ENCODE results near the gene THAP4.
A peak's percentile ranks its signal among the peaks of the same experiment; 100 is the strongest.

The THAP4 gene

GRCh38 chr2:241636182-241637017 is 558 bp downstream of the THAP4 start:
- Histone ChIP-seq H3K4me1 (ENCODE audit: insufficient read depth, insufficient read length) (peaks cover 5% of the 10 kb centered on the region), H3K4me3 (ENCODE audit: insufficient read length, low read depth) (peak overlapping the region; percentile 93), H3K9me3 (ENCODE audit: insufficient read depth, low read length) (peaks cover 13% of the 10 kb centered on the region), H3K9ac (ENCODE audit: insufficient read length, low read depth) (peak overlapping the region; percentile 98), H3K36me3 (ENCODE audit: insufficient read depth, insufficient read length, low read length) (peaks cover 58% of the 10 kb centered on the region), H3K27me3 (ENCODE audit: insufficient read depth, insufficient read length) (no peaks in the 10 kb centered on the region)
- DNase-seq (ENCODE audit: low read depth, low spot score) = no peak
- no peak for TF ChIP-seq SUZ12 (IDR thresholded peaks at IDR 0.05; ENCODE audit: extremely low read depth, insufficient read depth, insufficient read length)
- no peak for TF ChIP-seq ZNF274 (IDR thresholded peaks at IDR 0.05; ENCODE audit: low read depth, low read length)
- TF ChIP-seq YY1 (IDR thresholded peaks at IDR 0.05; ENCODE audit: insufficient read depth, insufficient read length) = no peak

DNA sequence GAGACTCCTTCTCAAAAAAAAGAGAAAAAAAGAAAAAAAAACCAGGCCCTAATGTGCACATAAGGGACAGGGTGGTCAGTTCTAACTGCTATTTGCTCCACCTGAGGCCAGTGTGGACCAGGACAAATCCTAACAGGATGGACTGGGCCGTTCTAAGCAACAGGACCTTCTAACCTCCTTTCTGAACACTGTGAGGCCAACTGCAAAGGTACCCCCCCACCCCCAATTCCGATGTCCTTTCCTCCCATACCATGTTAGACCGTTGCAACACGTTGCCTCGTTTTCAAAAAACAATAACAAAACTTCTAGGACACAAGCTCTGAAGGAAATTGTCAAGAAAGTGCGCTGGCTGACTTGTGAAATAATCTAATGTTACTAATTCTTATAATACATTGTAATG is 1.2 kb downstream of the THAP4 start:
- H3K36me3 ChIP-seq (ENCODE audit: insufficient read depth, insufficient read length, low read length) = peaks cover 64% of the 10 kb centered on the region
- DNase-seq (ENCODE audit: low read depth, low spot score) = no peak
- no peak for TF ChIP-seq ZNF274 (IDR thresholded peaks at IDR 0.05; ENCODE audit: low read depth, low read length)
- no peak for TF ChIP-seq YY1 (IDR thresholded peaks at IDR 0.05; ENCODE audit: insufficient read depth, insufficient read length)
- no peak for TF ChIP-seq SUZ12 (IDR thresholded peaks at IDR 0.05; ENCODE audit: extremely low read depth, insufficient read depth, insufficient read length)

GRCh38 chr2:241633561-241633960 is 3.4 kb downstream of the THAP4 start:
- H3K9me3 ChIP-seq (ENCODE audit: insufficient read depth, low read length) = no peaks in the 10 kb centered on the region
- TF ChIP-seq YY1 (IDR thresholded peaks at IDR 0.05; ENCODE audit: insufficient read depth, insufficient read length) = no peak
- no peak for TF ChIP-seq ZNF274 (IDR thresholded peaks at IDR 0.05; ENCODE audit: low read depth, low read length)
- no peak for TF ChIP-seq SUZ12 (IDR thresholded peaks at IDR 0.05; ENCODE audit: extremely low read depth, insufficient read depth, insufficient read length)
- peaks cover 60% of the 10 kb centered on the region for H3K36me3 ChIP-seq (ENCODE audit: insufficient read depth, insufficient read length, low read length)
- H3K27me3 ChIP-seq (ENCODE audit: insufficient read depth, insufficient read length) = no peaks in the 10 kb centered on the region
- H3K4me1 ChIP-seq (ENCODE audit: insufficient read depth, insufficient read length) = no peaks in the 10 kb centered on the region
- H3K4me3 ChIP-seq (ENCODE audit: insufficient read length, low read depth) = no peak overlapping the region
- no peak overlapping the region for H3K9ac ChIP-seq (ENCODE audit: insufficient read length, low read depth)
- DNase-seq (ENCODE audit: low read depth, low spot score) = no peak

More for the DNA sequence above, 1.2 kb downstream of the THAP4 start:
- Histone ChIP-seq H3K4me3 (ENCODE audit: insufficient read length, low read depth) (peak overlapping the region; percentile 93), H3K4me1 (ENCODE audit: insufficient read depth, insufficient read length) (peaks cover 4% of the 10 kb centered on the region), H3K9me3 (ENCODE audit: insufficient read depth, low read length) (peaks cover 13% of the 10 kb centered on the region), H3K27me3 (ENCODE audit: insufficient read depth, insufficient read length) (no peaks in the 10 kb centered on the region), H3K9ac (ENCODE audit: insufficient read length, low read depth) (peak overlapping the region; percentile 92)

DNA sequence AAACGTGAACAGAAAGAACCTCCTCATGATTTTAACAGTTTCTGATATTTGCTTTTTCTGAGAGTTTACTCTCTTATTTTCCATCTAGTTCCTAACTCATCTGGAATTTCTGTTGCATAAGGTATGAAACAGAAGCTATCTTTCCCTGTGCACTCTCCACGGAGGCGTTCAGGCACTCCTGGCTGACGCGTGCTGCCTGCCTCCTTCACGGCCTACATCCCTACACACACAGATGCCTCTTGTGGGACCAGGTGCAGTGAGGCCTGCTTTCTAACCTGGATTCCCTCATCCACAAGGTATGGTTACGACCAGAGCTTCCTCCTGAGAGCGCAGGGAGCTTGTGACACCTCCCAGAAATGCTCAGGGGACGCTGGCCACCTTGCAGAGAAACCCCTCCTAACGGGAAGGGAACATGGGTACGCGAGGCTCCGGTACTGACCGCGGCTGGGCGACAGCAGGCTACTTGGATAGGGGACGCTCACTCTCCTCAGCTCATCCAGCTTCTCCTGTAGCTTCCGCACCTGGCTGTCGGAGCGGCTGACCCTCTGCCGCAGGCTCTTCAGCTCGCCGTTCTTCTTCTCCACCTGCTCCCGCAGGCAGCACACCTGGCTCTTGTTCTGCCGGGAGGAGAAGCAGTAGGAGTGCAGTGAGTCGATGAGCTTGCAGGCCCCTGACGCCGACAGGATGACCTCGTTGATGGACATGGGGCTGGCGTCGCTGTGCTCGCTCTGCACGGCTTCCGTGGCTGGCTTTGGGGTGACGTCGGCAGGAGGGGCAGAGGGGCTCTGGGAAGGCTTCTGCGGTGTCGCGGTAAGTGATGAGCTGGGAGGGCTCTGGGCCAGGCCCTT is 4.3 kb downstream of the THAP4 start:
- DNase-seq (ENCODE audit: low read depth, low spot score) = no peak
- Histone ChIP-seq H3K27me3 (ENCODE audit: insufficient read depth, insufficient read length) (no peaks in the 10 kb centered on the region), H3K4me1 (ENCODE audit: insufficient read depth, insufficient read length) (peaks cover 1% of the 10 kb centered on the region), H3K9me3 (ENCODE audit: insufficient read depth, low read length) (no peaks in the 10 kb centered on the region), H3K9ac (ENCODE audit: insufficient read length, low read depth) (no peak overlapping the region), H3K36me3 (ENCODE audit: insufficient read depth, insufficient read length, low read length) (peaks cover 67% of the 10 kb centered on the region), H3K4me3 (ENCODE audit: insufficient read length, low read depth) (no peak overlapping the region)
- no peak for TF ChIP-seq SUZ12 (IDR thresholded peaks at IDR 0.05; ENCODE audit: extremely low read depth, insufficient read depth, insufficient read length)
- TF ChIP-seq ZNF274 (IDR thresholded peaks at IDR 0.05; ENCODE audit: low read depth, low read length) = no peak
- TF ChIP-seq YY1 (IDR thresholded peaks at IDR 0.05; ENCODE audit: insufficient read depth, insufficient read length) = no peak

- H3K27me3 ChIP-seq (ENCODE audit: insufficient read depth, insufficient read length) = no peaks in the 10 kb centered on the region
- no peak overlapping the region for H3K4me3 ChIP-seq (ENCODE audit: insufficient read length, low read depth)
- no peak for DNase-seq (ENCODE audit: low read depth, low spot score)
- H3K9ac ChIP-seq (ENCODE audit: insufficient read length, low read depth) = no peak overlapping the region
- TF ChIP-seq YY1 (IDR thresholded peaks at IDR 0.05; ENCODE audit: insufficient read depth, insufficient read length) (no peak), ZNF274 (IDR thresholded peaks at IDR 0.05; ENCODE audit: low read depth, low read length) (no peak), SUZ12 (IDR thresholded peaks at IDR 0.05; ENCODE audit: extremely low read depth, insufficient read depth, insufficient read length) (no peak)
- H3K9me3 ChIP-seq (ENCODE audit: insufficient read depth, low read length) = no peaks in the 10 kb centered on the region
- H3K4me1 ChIP-seq (ENCODE audit: insufficient read depth, insufficient read length) = peaks cover 6% of the 10 kb centered on the region
- H3K36me3 ChIP-seq (ENCODE audit: insufficient read depth, insufficient read length, low read length) = peaks cover 82% of the 10 kb centered on the region
Observed at GRCh38 chr2:241629762-241630435, 7.1 kb downstream of the THAP4 start.

- Histone ChIP-seq H3K4me3 (ENCODE audit: insufficient read length, low read depth) (no peak overlapping the region), H3K4me1 (ENCODE audit: insufficient read depth, insufficient read length) (peaks cover 8% of the 10 kb centered on the region), H3K27me3 (ENCODE audit: insufficient read depth, insufficient read length) (no peaks in the 10 kb centered on the region), H3K9ac (ENCODE audit: insufficient read length, low read depth) (peak overlapping the region; percentile 21), H3K36me3 (ENCODE audit: insufficient read depth, insufficient read length, low read length) (peaks cover 71% of the 10 kb centered on the region), H3K9me3 (ENCODE audit: insufficient read depth, low read length) (no peaks in the 10 kb centered on the region)
- DNase-seq (ENCODE audit: low read depth, low spot score) = no peak
- TF ChIP-seq ZNF274 (IDR thresholded peaks at IDR 0.05; ENCODE audit: low read depth, low read length) = no peak
- TF ChIP-seq YY1 (IDR thresholded peaks at IDR 0.05; ENCODE audit: insufficient read depth, insufficient read length) = no peak
- no peak for TF ChIP-seq SUZ12 (IDR thresholded peaks at IDR 0.05; ENCODE audit: extremely low read depth, insufficient read depth, insufficient read length)
Observed at GRCh38 chr2:241627675-241628074, 9.3 kb downstream of the THAP4 start.

All from NT2/D1 (cell line).